ENCODE results near the gene OXSR1. TPM values are rescaled to one million over a fixed set of nuclear protein-coding genes. Genes with fewer than 3 reads are reported as not detected.

OXSR1 gene
- total and polyA plus RNA-seq, 8 donors, result 26.4 to 53.9 (median 43.0) TPM

GRCh38 chr3:38143511-38143910, 21.8 kb upstream of the OXSR1 start:
- DNase-seq, result no peak
- H3K27ac ChIP-seq, result no peak overlapping the region
- intact Hi-C loops (cut with DNase I), result no loop called here
- H3K4me3 ChIP-seq, result no peak overlapping the region
- H3K4me1 ChIP-seq, result peaks cover 9 to 45% of the 10 kb centered on the region in 2 donors
- no peak for ATAC-seq
- TF ChIP-seq, protein P1, sequence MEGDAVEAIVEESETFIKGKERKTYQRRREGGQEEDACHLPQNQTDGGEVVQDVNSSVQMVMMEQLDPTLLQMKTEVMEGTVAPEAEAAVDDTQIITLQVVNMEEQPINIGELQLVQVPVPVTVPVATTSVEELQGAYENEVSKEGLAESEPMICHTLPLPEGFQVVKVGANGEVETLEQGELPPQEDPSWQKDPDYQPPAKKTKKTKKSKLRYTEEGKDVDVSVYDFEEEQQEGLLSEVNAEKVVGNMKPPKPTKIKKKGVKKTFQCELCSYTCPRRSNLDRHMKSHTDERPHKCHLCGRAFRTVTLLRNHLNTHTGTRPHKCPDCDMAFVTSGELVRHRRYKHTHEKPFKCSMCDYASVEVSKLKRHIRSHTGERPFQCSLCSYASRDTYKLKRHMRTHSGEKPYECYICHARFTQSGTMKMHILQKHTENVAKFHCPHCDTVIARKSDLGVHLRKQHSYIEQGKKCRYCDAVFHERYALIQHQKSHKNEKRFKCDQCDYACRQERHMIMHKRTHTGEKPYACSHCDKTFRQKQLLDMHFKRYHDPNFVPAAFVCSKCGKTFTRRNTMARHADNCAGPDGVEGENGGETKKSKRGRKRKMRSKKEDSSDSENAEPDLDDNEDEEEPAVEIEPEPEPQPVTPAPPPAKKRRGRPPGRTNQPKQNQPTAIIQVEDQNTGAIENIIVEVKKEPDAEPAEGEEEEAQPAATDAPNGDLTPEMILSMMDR (IDR thresholded peaks at IDR 0.05), result no peak
- no peaks in the 10 kb centered on the region for H3K27me3 ChIP-seq
- peaks cover 0 to 10% of the 10 kb centered on the region in 2 donors for H3K9me3 ChIP-seq
- H3K36me3 ChIP-seq, result peaks cover 0 to 29% of the 10 kb centered on the region in 2 donors

DNA sequence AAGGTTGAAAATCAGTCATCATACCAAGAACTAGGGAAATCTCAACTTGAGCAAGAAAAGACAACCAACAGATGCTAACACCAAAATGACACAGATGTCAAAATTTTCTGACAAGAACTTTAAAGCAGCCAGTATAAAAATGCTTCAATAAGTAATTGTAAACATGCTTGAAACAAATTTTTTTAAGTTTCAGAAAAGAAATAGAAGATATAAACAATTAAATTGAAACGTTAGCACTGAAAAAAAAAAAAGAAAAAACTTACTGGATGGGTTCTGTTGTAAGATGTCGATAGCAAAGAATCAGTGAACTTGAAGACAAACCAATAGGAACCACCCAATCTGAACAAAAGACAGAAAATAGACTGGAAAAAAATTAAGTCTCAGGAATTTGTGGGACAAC, 18.8 kb upstream of the OXSR1 start:
- Histone ChIP-seq H3K4me3 (no peak overlapping the region), H3K27me3 (no peaks in the 10 kb centered on the region), H3K36me3 (peaks cover 0 to 14% of the 10 kb centered on the region in 2 donors), H3K27ac (peak overlapping the region in 1 of 2 donors; percentile 82), H3K9me3 (peaks cover 0 to 10% of the 10 kb centered on the region in 2 donors), H3K4me1 (peaks cover 0 to 49% of the 10 kb centered on the region in 2 donors)
- intact Hi-C loops (cut with DNase I), result no loop called here
- TF ChIP-seq, protein P1 (IDR thresholded peaks at IDR 0.05), result no peak
- no peak for ATAC-seq
- DNase-seq, result no peak

DNA sequence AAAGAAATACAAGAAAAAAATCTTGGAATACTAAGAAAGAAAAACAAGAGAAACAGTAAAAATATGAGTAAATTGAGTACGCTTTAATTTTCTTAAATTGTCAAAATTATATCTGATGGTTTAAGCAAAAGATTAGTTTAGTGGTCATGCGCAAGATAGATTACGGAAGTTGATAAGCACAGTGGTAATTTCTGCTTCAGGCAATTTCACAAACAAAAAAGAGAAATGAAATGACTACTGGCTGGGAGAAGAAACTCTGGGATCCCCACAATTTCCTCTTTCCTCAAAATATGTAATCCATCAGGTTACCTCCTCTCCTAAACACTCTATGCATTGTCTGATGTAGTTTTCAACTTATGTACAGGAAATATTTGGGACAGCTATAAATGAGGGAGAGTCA, 17.9 kb upstream of the OXSR1 start:
- H3K27ac ChIP-seq, result peak overlapping the region; percentile 35 to 82
- no peaks in the 10 kb centered on the region for H3K27me3 ChIP-seq
- H3K36me3 ChIP-seq, result peaks cover 0 to 5% of the 10 kb centered on the region in 2 donors
- DNase-seq (no peak), ATAC-seq (peak; percentile 48)
- H3K4me1 ChIP-seq, result peaks cover 0 to 52% of the 10 kb centered on the region in 2 donors
- TF ChIP-seq, protein P1 (IDR thresholded peaks at IDR 0.05), result no peak
- peaks cover 0 to 10% of the 10 kb centered on the region in 2 donors for H3K9me3 ChIP-seq
- intact Hi-C loops (cut with DNase I), result no loop called here
- H3K4me3 ChIP-seq, result no peak overlapping the region

- Histone ChIP-seq H3K27ac (peak overlapping the region; percentile 35 to 82), H3K9me3 (peaks cover 0 to 10% of the 10 kb centered on the region in 2 donors), H3K4me3 (no peak overlapping the region), H3K4me1 (peaks cover 0 to 61% of the 10 kb centered on the region in 2 donors), H3K36me3 (no peaks in the 10 kb centered on the region), H3K27me3 (no peaks in the 10 kb centered on the region)
- intact Hi-C loops (cut with DNase I), result no loop called here
- ATAC-seq, result peak; percentile 37
- DNase-seq, result no peak
- TF ChIP-seq, protein P1 (IDR thresholded peaks at IDR 0.05), result no peak
Measured at GRCh38 chr3:38148311-38148882, 16.9 kb upstream of the OXSR1 start.

DNA sequence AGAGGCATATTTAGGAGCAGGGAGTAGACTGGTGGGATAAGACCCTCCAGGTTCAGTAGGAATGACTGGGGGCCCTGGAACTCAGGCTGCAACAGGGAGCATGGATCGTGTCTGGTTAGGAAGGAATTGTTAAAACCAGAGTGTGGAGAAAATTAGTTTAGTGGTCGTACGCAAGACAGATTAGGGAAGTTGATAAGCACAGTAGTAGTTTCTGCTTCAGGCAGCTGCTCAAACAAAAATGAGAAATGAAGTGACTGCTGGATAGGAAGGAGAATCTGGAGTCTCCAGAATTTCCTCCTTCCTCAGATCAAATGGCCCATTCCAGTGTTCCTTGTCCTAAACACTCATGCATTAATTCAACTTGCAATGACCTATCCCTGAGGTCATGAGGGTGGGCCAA, 15.6 kb upstream of the OXSR1 start:
- intact Hi-C loops (cut with DNase I), result no loop called here
- peaks cover 0 to 73% of the 10 kb centered on the region in 2 donors for H3K4me1 ChIP-seq
- H3K4me3 ChIP-seq, result no peak overlapping the region
- TF ChIP-seq, protein P1 (IDR thresholded peaks at IDR 0.05), result no peak
- no peaks in the 10 kb centered on the region for H3K36me3 ChIP-seq
- ATAC-seq, result no peak
- H3K9me3 ChIP-seq, result peaks cover 0 to 10% of the 10 kb centered on the region in 2 donors
- peak overlapping the region; percentile 24 to 82 for H3K27ac ChIP-seq
- DNase-seq, result no peak
- no peaks in the 10 kb centered on the region for H3K27me3 ChIP-seq
